Non-pigmented ciliary epithelial cell (primary cell): Measurements from ENCODE around the gene RPA3.

Source experiments
- DNase-seq: peaks from one replicate; pipeline ENCODE4 v3.0.0-alpha.2; 2010; ENCODE audit warnings: low read depth

The RPA3 gene

GRCh38 chr7:7732621-7733281, 14.3 kb upstream of the RPA3 start:
- peak; percentile 49 for DNase-seq

- DNase-seq, result no peak
These were observed 13.3 kb upstream of the RPA3 start for GRCh38 chr7:7731732-7732131.

- no peak for DNase-seq
These were observed 2.6 kb upstream of the RPA3 start for GRCh38 chr7:7720750-7721621.

GRCh38 chr7:7720193-7720592, 1.8 kb upstream of the RPA3 start:
- DNase-seq, result no peak

- DNase-seq, result peak; percentile 96
These were observed 829 bp upstream of the RPA3 start for GRCh38 chr7:7719236-7719635.

GRCh38 chr7:7713730-7714129, 4.7 kb downstream of the RPA3 start:
- no peak for DNase-seq

GRCh38 chr7:7710469-7710868, 7.9 kb downstream of the RPA3 start:
- no peak for DNase-seq

GRCh38 chr7:7709291-7709690, 9.1 kb downstream of the RPA3 start:
- no peak for DNase-seq

- peak; percentile 46 for DNase-seq
These were observed 10.6 kb downstream of the RPA3 start for GRCh38 chr7:7707806-7708205.

- no peak for DNase-seq
These were observed 11.2 kb downstream of the RPA3 start for GRCh38 chr7:7707246-7707645.

GRCh38 chr7:7706556-7707172, 11.7 kb downstream of the RPA3 start:
- DNase-seq, result no peak

GRCh38 chr7:7706101-7706511, 12.3 kb downstream of the RPA3 start:
- no peak for DNase-seq

GRCh38 chr7:7705318-7705717, 13.1 kb downstream of the RPA3 start:
- no peak for DNase-seq

GRCh38 chr7:7704867-7705266, 13.5 kb downstream of the RPA3 start:
- DNase-seq, result no peak

- DNase-seq, result no peak
These were observed 15.0 kb downstream of the RPA3 start for GRCh38 chr7:7703427-7703826.

- no peak for DNase-seq
These were observed 15.6 kb downstream of the RPA3 start for GRCh38 chr7:7702826-7703225.

GRCh38 chr7:7701527-7701926, 16.9 kb downstream of the RPA3 start:
- no peak for DNase-seq

GRCh38 chr7:7699970-7700369, 18.4 kb downstream of the RPA3 start:
- DNase-seq, result no peak

- no peak for DNase-seq
These were observed 19.0 kb downstream of the RPA3 start for GRCh38 chr7:7699380-7699779.

GRCh38 chr7:7698930-7699329, 19.5 kb downstream of the RPA3 start:
- no peak for DNase-seq

- DNase-seq, result peak; percentile 37
These were observed 21.8 kb downstream of the RPA3 start for GRCh38 chr7:7696458-7697119.

GRCh38 chr7:7695111-7695817, 23.1 kb downstream of the RPA3 start:
- no peak for DNase-seq
